Endothelial cell of umbilical vein (primary cell): ENCODE results near the gene PLEKHM2. TPM values are rescaled to one million over a fixed set of nuclear protein-coding genes. Genes with fewer than 3 reads are reported as not detected.

Experiments
- BruUV-seq: library from RNA; stranded (reverse); fragments of 400-500 nt; replicated peaks from 2 replicates; lab custom pipeline; 2021; lab: Mats Ljungman, UMichigan
- CTCF ChIA-PET: fragments of 300-600, 350-600 bp; sonication (Branson Sonifier 250); formaldehyde crosslinking; loops from one replicate; lab custom pipeline; 2021; ENCODE audit warnings: antibody characterized with exemption, inconsistent platforms; lab: Charles Lee
- POLR2A ChIA-PET: fragments of 300-600, 350-600 bp; sonication (Branson Sonifier 250); formaldehyde crosslinking; loops from one replicate; lab custom pipeline; 2021; ENCODE audit warnings: antibody characterized with exemption, inconsistent platforms; lab: Charles Lee
- DNase-seq: peaks from one replicate; pipeline ENCODE4 v3.0.0-alpha.2; 2011; ENCODE audit warnings: low read depth, low spot score
- FAIRE-seq: peaks from 2 replicates; lab custom pipeline; 2011; peaks lifted over from hg19 to GRCh38; lab: Jason Lieb, UNC
- H2AFZ ChIP-seq: 2 replicates; pipeline ENCODE4 v1.6.0; 2012; ENCODE audit warnings: low read depth, low read length, control low read depth, inconsistent platforms
- H3K27ac ChIP-seq: 2 replicates; pipeline ENCODE4 v1.5.1; 2011; ENCODE audit warnings: low read depth, mild to moderate bottlenecking, control low read depth, low read length, moderate library complexity; ENCODE audit not compliant: insufficient read depth
- H3K27me3 ChIP-seq, 2 experiments: 2 replicates each; pipeline versions ENCODE4 v1.6.0 to v1.6.1; 2011; ENCODE audit warnings: low read length in 2 of 2, mixed read lengths in 1 of 2; ENCODE audit not compliant: control insufficient read depth in 2 of 2, insufficient read depth in 2 of 2
- H3K36me3 ChIP-seq, 2 experiments: 2 replicates in 1 of 2; 3 replicates in 1 of 2; pipeline ENCODE4 v1.5.1; 2011; ENCODE audit warnings: low read length in 2 of 2, mild to moderate bottlenecking in 1 of 2, moderate library complexity in 1 of 2; ENCODE audit not compliant: control insufficient read depth in 2 of 2, insufficient read depth in 2 of 2; ENCODE audit errors: extremely low read depth in 1 of 2
- H3K4me1 ChIP-seq: 3 replicates; pipeline ENCODE4 v1.5.1; 2011; ENCODE audit warnings: mild to moderate bottlenecking, low read length; ENCODE audit not compliant: control insufficient read depth, insufficient read depth; ENCODE audit errors: extremely low read depth
- H3K4me2 ChIP-seq: 2 replicates; pipeline ENCODE4 v1.6.1; 2011; ENCODE audit warnings: low read length, control low read depth, mixed read lengths; ENCODE audit not compliant: insufficient read depth
- H3K4me3 ChIP-seq, 3 experiments: fragments of 200-600 bp in 1 of 3; sonication (generic), shearing (Covaris generic) in 1 of 3; replicated peaks in 1 of 3; 2 replicates each; pipeline ENCODE4 v1.5.1; 2011 to 2016; ENCODE audit warnings: control low read depth in 3 of 3, low read length in 3 of 3, mild to moderate bottlenecking in 2 of 3, inconsistent platforms in 1 of 3, low read depth in 1 of 3, moderate library complexity in 1 of 3; ENCODE audit not compliant: insufficient read depth in 1 of 3
- H3K79me2 ChIP-seq: 2 replicates; pipeline ENCODE4 v1.6.0; 2012; ENCODE audit warnings: low read length, inconsistent platforms; ENCODE audit not compliant: control insufficient read depth, insufficient read depth
- H3K9ac ChIP-seq: replicated peaks from 2 replicates; pipeline ENCODE3; 2011; ENCODE audit warnings: low read length, control low read depth; ENCODE audit not compliant: insufficient read depth; ENCODE audit errors: extremely low read depth
- H3K9me1 ChIP-seq: replicated peaks from 3 replicates; pipeline ENCODE4 v1.6.0; 2011; ENCODE audit warnings: mild to moderate bottlenecking, low read length; ENCODE audit not compliant: control insufficient read depth, insufficient read depth; ENCODE audit errors: extremely low read depth
- H3K9me3 ChIP-seq: replicated peaks from 2 replicates; pipeline ENCODE4 v1.5.1; 2012; ENCODE audit warnings: low read length, inconsistent platforms; ENCODE audit not compliant: control insufficient read depth, insufficient read depth
- H4K20me1 ChIP-seq: replicated peaks from 2 replicates; pipeline ENCODE3; 2011; ENCODE audit warnings: mild to moderate bottlenecking, low read length; ENCODE audit not compliant: control insufficient read depth, insufficient read depth; ENCODE audit errors: extremely low read depth
- CTCF ChIP-seq, 2 donors: IDR thresholded peaks; 1 replicate in 1 of 2; 2 replicates in 1 of 2; pipeline ENCODE4 v1.5.1; 2011; ENCODE audit warnings: low read length in 2 of 2, mild to moderate bottlenecking in 2 of 2, moderate library complexity in 2 of 2, control low read depth in 1 of 2, inconsistent platforms in 1 of 2, low read depth in 1 of 2; ENCODE audit not compliant: insufficient read depth in 1 of 2; ENCODE audit errors: extremely low read depth in 1 of 2
- EZH2 ChIP-seq: IDR thresholded peaks from 2 replicates; pipeline ENCODE4 v1.6.1; 2012; ENCODE audit warnings: borderline replicate concordance, low read depth, mild to moderate bottlenecking, moderate library complexity, low read length, inconsistent platforms; ENCODE audit not compliant: severe bottlenecking
- FOS ChIP-seq: IDR thresholded peaks from 2 replicates; pipeline ENCODE4 v1.6.1; 2011; ENCODE audit warnings: mild to moderate bottlenecking, low read length, moderate library complexity, borderline replicate concordance; ENCODE audit not compliant: insufficient read depth
- GATA2 ChIP-seq: IDR thresholded peaks from 2 replicates; pipeline ENCODE4 v1.7.0; 2011; ENCODE audit warnings: low read depth, mild to moderate bottlenecking, moderate library complexity, mixed read lengths, low read length; ENCODE audit not compliant: insufficient read length, insufficient read depth
- JUN ChIP-seq: IDR thresholded peaks from 2 replicates; pipeline ENCODE4 v1.6.1; 2011; ENCODE audit warnings: borderline replicate concordance, low read depth; ENCODE audit not compliant: insufficient read length, insufficient read depth
- MAX ChIP-seq: IDR thresholded peaks from 2 replicates; pipeline ENCODE4 v1.6.1; 2011; ENCODE audit not compliant: insufficient read depth, insufficient read length
- MYC ChIP-seq: IDR thresholded peaks from one replicate; pipeline ENCODE4 v1.6.1; 2011; ENCODE audit warnings: mild to moderate bottlenecking, low read depth, low read length
- POLR2A ChIP-seq: IDR thresholded peaks from 2 replicates; pipeline ENCODE4 v1.6.1; 2012; ENCODE audit warnings: low read depth, mild to moderate bottlenecking, control low read depth, low read length
- POLR2AphosphoS5 ChIP-seq: IDR thresholded peaks from 2 replicates; pipeline ENCODE4 v1.6.1; 2012; ENCODE audit warnings: low read depth, mild to moderate bottlenecking, control low read depth, low read length, moderate library complexity; ENCODE audit not compliant: insufficient read depth
- dilution Hi-C: fragments of 300-500 bp; cut with MboI; formaldehyde crosslinking; loops from one replicate; pipeline ENCODE4 v1.15.0; 2019; ENCODE audit warnings: low sequenced_read_pairs; ENCODE audit not compliant: extremely low pct_ligation_motif_present
- intact Hi-C: fragments of 100-400 bp; cut with micrococcal nuclease; formaldehyde crosslinking; loops from one replicate; pipeline ENCODE4 v1.10.0; 2022
- polyA plus RNA-seq, 4 experiments: library from polyadenylated mRNA; depleted of rRNA in 3 of 4; stranded (reverse) in 3 of 4; unstranded in 1 of 4; fragments of >200 nt; gene quantifications; 2 replicates each; pipeline versions ENCODE4 v1.2.1 to v1.2.3, GENCODE V29; 2011 to 2012; ENCODE audit warnings: missing spikeins in 1 of 4
- total RNA-seq: library from RNA; stranded (reverse); gene quantifications from 2 replicates; pipeline ENCODE4 v1.2.3, GENCODE V29; 2021

Gene PLEKHM2
- total and polyA plus RNA-seq, 2 donors (not counting 3 experiments of a cell fraction or from before 2014, with no cell fraction given) = 60.6 to 67.5 TPM

DNA sequence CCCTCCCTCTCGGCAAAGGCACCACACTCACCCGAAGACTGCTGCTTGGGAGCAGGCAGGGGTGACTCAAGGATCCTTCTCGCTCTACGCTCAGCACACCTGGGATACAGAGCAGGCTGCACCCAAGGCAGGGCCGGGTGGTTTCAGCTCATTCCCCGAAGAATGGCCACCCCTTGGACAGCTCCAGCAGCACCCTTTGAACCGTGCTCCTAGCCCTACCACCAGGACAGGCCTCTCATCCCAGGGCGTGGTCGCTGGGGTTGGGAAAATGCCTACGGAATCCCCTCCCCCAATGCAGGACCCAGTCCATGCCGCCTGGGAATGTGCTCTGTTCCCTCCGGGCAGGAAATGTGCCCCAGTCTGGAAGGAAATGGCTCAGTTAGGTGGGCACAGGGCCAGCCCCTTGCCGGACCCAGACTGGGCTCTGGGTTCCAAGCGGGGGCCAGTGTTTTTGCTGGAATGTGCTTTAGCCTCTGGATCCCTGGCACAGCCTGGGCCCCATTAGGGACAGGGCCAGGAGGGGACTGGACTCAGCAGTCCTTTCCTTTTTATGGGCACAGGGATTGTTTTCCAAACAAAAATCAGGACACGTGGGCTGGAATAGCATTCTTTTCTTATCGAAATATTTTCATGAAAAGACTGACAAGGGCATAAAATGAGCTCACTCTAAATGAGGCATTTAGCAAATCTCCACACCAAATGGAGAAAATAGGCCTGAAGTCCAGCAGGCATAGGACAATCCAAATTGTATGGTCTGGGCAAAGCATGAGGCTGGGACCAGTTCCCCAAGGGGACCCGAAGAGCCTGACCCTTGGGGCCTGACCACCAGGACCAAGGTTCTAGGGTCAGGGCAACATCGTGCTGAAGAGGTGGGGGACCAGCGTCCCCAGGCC lies 65.5 kb downstream of the PLEKHM2 start:
- no peaks in the 10 kb centered on the region for H3K27me3 ChIP-seq
- intact Hi-C loops = loop anchor here (1.0 to 10.0 kb wide), 3 partner anchors 11 to 425 kb away; partner anchors contain the start of gene CASP9
- H3K27ac ChIP-seq = peak overlapping the region; percentile 97
- H4K20me1 ChIP-seq = no peaks in the 10 kb centered on the region
- no peak overlapping the region for H2AFZ ChIP-seq
- ChIA-PET CTCF (interaction anchor here (0.8 to 3.5 kb wide), 5 partner anchors 8 to 16 kb away, joined by 3 to 17 read pairs (median 6); partner anchors contain the start of gene SLC25A34), POLR2A (interaction anchor here (0.6 to 2.6 kb wide), 3 partner anchors 10 to 65 kb away, joined by 3 to 26 read pairs (median 3); no protein-coding TSS in a partner anchor)
- H3K9me3 ChIP-seq = no peaks in the 10 kb centered on the region
- peak; percentile 100 for FAIRE-seq
- dilution Hi-C loops = no loop called here
- H3K4me3 ChIP-seq = peak overlapping the region in 2 of 3 experiments; percentile 26 to 74
- DNase-seq = peak; percentile 92
- peaks cover 35% of the 10 kb centered on the region for H3K4me1 ChIP-seq
- peak overlapping the region; percentile 88 for H3K9ac ChIP-seq
- H3K4me2 ChIP-seq = peak overlapping the region; percentile 78
- TSS peak; percentile 84 for BruUV-seq
- no peaks in the 10 kb centered on the region for H3K9me1 ChIP-seq
- TF ChIP-seq MYC = peak; percentile 93
- peak; percentile 33 for TF ChIP-seq MAX
- TF ChIP-seq POLR2AphosphoS5 = peak; percentile 99
- peak; percentile 68 for TF ChIP-seq FOS
- TF ChIP-seq EZH2 = no peak
- no peak for TF ChIP-seq CTCF (IDR thresholded peaks at IDR 0.05; ENCODE audit: extremely low read depth in 1 of 2, insufficient read depth in 1 of 2, low read depth in 1 of 2, low read length in 2 of 2)
- TF ChIP-seq JUN = peak; percentile 54
- TF ChIP-seq GATA2 = peak; percentile 69
- TF ChIP-seq POLR2A = peak; percentile 63
- no peaks in the 10 kb centered on the region for H3K36me3 ChIP-seq
- peaks cover 23% of the 10 kb centered on the region for H3K79me2 ChIP-seq
